Measurements from ENCODE around the gene WDR27. TPM values are rescaled to one million over a fixed set of nuclear protein-coding genes. Genes with fewer than 3 reads are reported as not detected.

The WDR27 gene
- total RNA-seq, 4 donors from 2014 or later = 23.1 to 101 (median 75.8) TPM

- peaks cover 0 to 27% (median 6%) of the 10 kb centered on the region in 4 donors for H3K4me1 ChIP-seq
- H3K27me3 ChIP-seq = no peaks in the 10 kb centered on the region
- H3K9me3 ChIP-seq = no peaks in the 10 kb centered on the region
- H3K4me3 ChIP-seq = peak within 1 kb of the TSS; percentile 72 to 93 (median 82)
- peak within 1 kb of the TSS; percentile 92 to 97 (median 96) for H3K27ac ChIP-seq
- H3K36me3 ChIP-seq = no peaks in the 10 kb centered on the region
- TF ChIP-seq CTCF (IDR thresholded peaks at IDR 0.05) (no peak), POLR2A (IDR thresholded peaks at IDR 0.05) (no peak)
- DNase-seq = peak; percentile 66 to 77 (median 77)
Observed at GRCh38 chr6:169724494-169725124, 22.8 kb upstream of the WDR27 start, which contains the start of gene PHF10. Gene PHF10 (minus strand): TSS chr6:169724500. CDS start chr6:169723931, 569 bp downstream.

GRCh38 chr6:169723991-169724493 lies 22.2 kb upstream of the WDR27 start:
- H3K36me3 ChIP-seq = no peaks in the 10 kb centered on the region
- peak overlapping the region; percentile 83 to 96 (median 96) for H3K27ac ChIP-seq
- H3K4me3 ChIP-seq = peak overlapping the region; percentile 72 to 93 (median 82)
- H3K4me1 ChIP-seq = peaks cover 0 to 27% (median 6%) of the 10 kb centered on the region in 4 donors
- TF ChIP-seq POLR2A (IDR thresholded peaks at IDR 0.05) = peak in 1 of 2 donors; percentile 12
- TF ChIP-seq CTCF (IDR thresholded peaks at IDR 0.05) = no peak
- no peaks in the 10 kb centered on the region for H3K9me3 ChIP-seq
- DNase-seq = peak in 2 of 3 donors; percentile 54 to 63
- no peaks in the 10 kb centered on the region for H3K27me3 ChIP-seq

GRCh38 chr6:169723200-169723909 lies 21.5 kb upstream of the WDR27 start:
- TF ChIP-seq CTCF (IDR thresholded peaks at IDR 0.05) (no peak), POLR2A (IDR thresholded peaks at IDR 0.05) (no peak)
- Histone ChIP-seq H3K27me3 (no peaks in the 10 kb centered on the region), H3K9me3 (no peaks in the 10 kb centered on the region), H3K36me3 (no peaks in the 10 kb centered on the region), H3K4me1 (peaks cover 0 to 27% (median 6%) of the 10 kb centered on the region in 4 donors), H3K27ac (peak overlapping the region; percentile 92 to 97 (median 96)), H3K4me3 (peak overlapping the region; percentile 62 to 93 (median 81))
- peak; percentile 66 to 86 (median 80) for DNase-seq

GRCh38 chr6:169722362-169723199 lies 20.8 kb upstream of the WDR27 start:
- H3K27me3 ChIP-seq = no peaks in the 10 kb centered on the region
- H3K4me3 ChIP-seq = peak overlapping the region; percentile 62 to 93 (median 81)
- H3K9me3 ChIP-seq = no peaks in the 10 kb centered on the region
- peak; percentile 39 to 69 (median 66) for DNase-seq
- no peaks in the 10 kb centered on the region for H3K36me3 ChIP-seq
- TF ChIP-seq POLR2A (IDR thresholded peaks at IDR 0.05) (no peak), CTCF (IDR thresholded peaks at IDR 0.05) (no peak)
- peaks cover 0 to 27% (median 6%) of the 10 kb centered on the region in 4 donors for H3K4me1 ChIP-seq
- peak overlapping the region; percentile 92 to 97 (median 96) for H3K27ac ChIP-seq

GRCh38 chr6:169720207-169720855 lies 18.5 kb upstream of the WDR27 start:
- no peak for DNase-seq
- TF ChIP-seq CTCF (IDR thresholded peaks at IDR 0.05) (peak in 1 of 6 experiments; percentile 6), POLR2A (IDR thresholded peaks at IDR 0.05) (no peak)
- Histone ChIP-seq H3K27ac (no peak overlapping the region), H3K4me3 (no peak overlapping the region), H3K4me1 (peaks cover 0 to 24% (median 6%) of the 10 kb centered on the region in 4 donors), H3K36me3 (peaks cover 0 to 19% (median 0%) of the 10 kb centered on the region in 3 donors), H3K27me3 (no peaks in the 10 kb centered on the region), H3K9me3 (no peaks in the 10 kb centered on the region)
